Activated gamma-delta T cell treated with anti-CD3 and anti-CD28 coated beads, Interleukin-2, amount 50 U/mL, for 16 hours (primary cell): Measurements from ENCODE around the gene CBLL1.

Experiments
- DNase-seq: peaks from one replicate; pipeline ENCODE4 v3.0.0-alpha.2; 2020; ENCODE audit warnings: low read depth

CBLL1 gene, protein sequence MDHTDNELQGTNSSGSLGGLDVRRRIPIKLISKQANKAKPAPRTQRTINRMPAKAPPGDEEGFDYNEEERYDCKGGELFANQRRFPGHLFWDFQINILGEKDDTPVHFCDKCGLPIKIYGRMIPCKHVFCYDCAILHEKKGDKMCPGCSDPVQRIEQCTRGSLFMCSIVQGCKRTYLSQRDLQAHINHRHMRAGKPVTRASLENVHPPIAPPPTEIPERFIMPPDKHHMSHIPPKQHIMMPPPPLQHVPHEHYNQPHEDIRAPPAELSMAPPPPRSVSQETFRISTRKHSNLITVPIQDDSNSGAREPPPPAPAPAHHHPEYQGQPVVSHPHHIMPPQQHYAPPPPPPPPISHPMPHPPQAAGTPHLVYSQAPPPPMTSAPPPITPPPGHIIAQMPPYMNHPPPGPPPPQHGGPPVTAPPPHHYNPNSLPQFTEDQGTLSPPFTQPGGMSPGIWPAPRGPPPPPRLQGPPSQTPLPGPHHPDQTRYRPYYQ

DNA sequence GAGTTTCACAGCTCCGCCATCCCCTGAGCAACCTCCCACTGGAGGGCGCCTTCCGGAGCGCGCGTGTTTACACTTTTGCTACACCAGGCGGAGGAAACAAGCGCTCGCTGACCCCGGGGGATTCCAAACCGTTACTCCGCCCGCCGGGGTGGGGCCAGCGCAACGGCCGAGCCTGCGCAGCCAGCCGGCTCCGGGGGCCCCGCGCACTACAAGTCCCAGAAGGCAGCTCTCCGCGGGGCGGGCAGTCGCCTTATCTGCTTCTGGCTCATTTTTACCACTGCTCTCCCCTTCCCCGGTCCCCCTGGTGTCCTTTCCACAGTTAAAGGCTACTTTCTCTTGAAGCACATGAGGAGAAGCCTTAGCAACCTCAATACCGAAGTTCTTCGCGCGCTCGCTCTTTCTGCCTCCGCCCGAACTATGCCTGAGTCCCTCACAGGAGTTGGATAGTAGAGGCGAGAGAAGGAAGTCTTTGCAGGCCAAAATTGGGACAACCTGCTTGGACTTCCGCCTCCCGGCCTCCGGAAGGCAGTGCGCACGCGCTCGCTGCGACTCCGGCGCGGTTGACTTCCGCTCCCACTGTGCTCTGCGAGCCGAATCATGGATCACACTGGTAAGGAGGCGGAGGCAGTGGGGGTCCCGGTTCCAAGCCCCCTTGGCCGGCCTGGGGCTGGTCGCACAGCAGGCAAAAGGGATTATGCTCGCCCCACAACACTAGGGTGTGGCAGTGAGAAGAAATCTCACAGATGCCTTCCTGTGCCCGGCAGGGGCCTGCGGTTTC, at the start of gene CBLL1:
CBLL1 (plus strand) TSS at position 576 of the 778 bp plus-strand sequence; CDS start at position 598, 22 bp downstream.
- DNase-seq = peak; percentile 97

DNA sequence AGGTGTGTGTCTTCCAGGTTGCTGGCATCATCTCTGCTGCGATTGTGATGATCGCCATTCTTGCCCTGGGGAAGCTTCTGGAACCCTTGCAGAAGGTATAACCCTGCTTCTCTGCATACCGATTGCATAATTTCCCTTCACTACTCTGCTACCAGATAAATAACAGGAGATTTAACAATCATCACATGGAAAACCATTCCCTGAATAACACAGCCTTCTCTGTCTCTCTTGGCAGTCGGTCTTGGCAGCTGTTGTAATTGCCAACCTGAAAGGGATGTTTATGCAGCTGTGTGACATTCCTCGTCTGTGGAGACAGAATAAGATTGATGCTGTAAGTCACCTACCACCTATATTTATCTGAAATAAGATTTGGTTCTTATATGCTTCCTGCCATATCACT, 49.6 kb upstream of the CBLL1 start:
- DNase-seq = no peak

DNA sequence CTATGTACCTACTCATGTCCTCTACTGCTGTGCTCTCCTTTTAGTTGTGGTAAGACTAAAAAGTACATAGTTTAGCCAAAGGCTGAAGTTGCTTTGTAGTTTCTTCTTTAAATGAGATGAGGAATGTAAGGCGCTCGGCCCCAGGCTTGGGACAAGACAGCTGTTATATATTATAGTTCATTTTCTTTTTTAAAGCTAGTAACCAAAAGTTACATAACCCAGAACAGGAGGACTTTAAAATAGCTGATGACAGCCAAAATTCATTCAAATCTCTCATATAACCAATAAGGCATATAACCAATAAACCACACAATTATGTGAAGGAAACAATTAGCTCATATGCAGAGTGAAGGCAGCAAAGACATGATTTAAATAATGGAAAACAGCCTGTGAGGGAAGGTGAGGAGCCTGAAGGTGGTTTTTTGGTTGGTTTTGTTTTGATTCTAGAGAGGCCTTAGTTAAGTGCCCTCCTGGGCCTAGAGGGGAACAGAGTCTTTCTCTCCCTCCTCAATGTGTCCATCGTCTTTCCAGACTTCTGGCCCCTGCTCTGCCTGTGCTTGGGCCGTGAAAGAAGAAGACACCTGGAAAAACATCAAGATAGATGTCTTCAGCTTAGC, 47.5 kb upstream of the CBLL1 start:
- DNase-seq = no peak

DNA sequence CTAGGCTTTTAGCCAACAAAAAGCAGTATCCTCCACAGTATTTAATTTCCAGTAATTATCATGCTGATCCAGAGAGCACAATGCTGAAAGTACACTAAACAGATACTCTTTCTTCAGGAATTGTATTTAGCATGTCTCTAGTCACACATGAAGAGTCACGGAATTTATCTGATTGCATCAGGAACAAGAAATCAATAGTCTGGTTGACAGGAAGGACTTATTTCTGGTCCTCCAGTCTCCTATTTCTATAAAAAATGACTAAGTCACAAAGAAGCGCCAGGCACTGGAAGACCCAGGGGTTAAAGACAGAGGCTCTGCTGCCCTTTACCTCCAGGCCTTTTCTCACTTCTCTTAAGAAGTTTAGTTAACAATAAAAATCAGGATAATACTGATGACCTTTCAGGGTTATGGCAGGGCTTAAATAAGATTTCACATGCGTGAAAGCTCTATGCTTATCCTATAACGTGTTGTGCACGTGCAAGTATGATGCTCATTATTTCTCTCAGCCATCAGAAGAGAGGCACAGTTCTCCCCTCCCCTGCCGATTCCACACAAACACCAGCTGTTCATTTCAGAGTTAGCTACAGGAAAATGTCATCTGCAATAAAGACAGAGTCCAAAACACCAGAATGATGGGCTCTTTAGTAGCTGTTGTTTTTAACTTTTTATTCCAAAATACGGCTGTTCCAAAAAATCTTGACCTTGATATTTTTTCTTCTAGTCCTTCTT, 46.5 kb upstream of the CBLL1 start:
- no peak for DNase-seq

DNA sequence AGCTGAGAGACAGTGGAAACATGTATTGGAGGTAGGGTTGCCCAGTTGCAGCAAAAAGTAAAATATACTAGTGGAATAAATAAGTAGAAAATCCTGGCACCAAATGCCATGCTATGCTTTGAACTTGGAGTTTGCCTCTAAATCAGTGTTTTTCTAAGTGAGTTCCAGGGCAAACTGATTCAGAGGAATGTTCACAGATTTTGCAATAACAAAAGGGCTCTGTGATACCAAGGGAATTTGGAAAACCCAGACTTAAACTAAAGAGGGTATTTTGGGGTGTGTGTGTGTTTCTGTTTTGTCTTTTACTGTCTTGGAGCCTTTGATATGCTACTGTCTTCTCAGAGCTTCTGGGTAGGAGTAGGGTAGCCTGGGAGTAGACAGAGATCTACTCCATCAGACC, 43.4 kb upstream of the CBLL1 start:
- DNase-seq = no peak

DNA sequence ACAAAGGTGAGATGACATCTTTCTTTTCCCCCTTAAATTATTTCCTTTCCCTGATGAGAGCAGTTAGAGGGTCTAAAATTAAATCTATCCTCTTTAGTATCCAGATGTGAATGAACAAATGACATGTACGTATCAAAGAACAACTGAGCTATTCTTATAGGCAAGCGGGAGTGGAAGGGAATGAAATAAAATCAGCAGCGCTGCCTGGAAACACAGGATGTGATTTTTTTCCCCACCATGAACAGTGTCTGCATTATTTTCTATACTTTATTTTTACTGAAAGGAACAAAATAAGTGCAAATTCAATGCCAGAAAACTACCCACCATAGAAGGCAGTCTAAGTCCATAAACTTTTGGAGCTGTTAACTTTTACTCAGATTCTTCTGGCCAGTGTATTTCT, 42.8 kb upstream of the CBLL1 start:
- DNase-seq = no peak

DNA sequence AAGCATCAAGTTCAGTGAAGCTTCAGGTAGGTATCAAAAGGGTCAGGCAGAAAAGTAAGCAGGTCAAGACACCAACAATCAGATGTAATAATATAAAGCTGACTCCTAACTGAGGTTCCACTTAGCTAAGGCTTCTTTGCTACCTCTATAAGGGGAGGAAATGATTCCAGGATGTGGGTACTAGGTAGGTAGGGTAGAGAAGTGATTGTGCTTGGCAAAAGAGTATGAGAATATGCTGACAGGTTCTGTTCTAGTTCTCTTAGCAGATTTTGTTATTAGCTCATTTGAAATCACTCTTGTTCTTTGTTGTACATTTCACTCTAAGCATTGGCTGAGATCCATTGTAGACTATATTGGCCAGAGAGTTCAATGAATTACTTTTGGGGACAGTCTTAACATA, 40.7 kb upstream of the CBLL1 start:
- DNase-seq = no peak

DNA sequence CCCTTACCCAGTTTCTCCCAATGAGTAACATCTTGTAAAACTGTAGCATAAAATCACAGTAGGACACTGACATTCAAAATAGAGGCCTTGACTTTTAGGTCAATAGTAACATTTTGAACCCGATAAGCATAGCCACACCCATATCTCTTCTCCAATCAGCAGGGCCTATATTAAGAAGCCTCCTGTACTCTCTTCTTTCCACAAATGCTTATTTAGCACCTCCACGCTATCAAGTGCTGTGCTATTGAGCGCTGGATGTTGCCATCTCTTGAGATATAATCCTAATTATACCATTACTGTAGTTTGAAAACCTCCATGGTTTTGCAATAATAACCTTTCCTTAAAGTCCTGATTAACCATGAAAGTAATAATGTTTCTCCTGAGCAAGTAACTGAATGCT, 40.1 kb upstream of the CBLL1 start:
- no peak for DNase-seq

DNA sequence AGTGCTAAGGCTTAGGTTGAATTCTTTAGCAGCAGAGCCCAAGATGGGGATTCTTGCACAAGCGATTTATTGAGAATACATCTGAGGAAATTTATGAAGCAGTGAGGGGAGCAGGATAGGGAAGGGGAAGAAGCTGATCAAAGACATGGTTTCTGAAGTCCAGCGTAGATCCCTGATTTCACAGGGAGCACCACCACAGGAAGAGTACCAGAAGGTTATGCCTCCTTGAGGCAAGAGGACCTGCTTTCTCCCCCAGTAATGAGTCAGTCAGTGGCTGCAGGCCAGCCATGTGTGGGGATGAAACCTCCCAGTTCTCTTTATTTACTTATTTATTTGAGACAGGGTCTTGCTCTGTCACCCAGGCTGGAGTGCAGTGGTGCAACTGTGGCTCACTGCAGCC, 35.0 kb upstream of the CBLL1 start:
- DNase-seq = no peak

DNA sequence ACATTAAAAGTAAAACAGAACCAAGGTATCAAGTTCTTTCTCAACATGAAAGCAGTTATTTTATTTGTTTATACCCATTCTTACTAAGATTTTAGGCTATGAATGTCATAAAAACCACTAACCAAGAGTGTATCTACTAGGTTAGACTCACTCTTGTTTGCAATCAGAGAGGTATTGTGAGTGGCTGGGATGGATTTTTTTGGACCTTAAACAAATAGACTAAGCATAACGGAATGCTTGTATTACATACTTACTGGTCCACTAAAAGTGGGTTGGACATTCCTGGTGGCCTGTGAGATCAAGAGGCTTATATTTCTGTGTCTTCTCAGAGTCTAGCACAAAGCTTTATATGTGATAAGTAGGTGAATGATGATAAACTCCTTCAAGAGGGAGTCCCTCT, 32.6 kb upstream of the CBLL1 start:
- DNase-seq = no peak

DNA sequence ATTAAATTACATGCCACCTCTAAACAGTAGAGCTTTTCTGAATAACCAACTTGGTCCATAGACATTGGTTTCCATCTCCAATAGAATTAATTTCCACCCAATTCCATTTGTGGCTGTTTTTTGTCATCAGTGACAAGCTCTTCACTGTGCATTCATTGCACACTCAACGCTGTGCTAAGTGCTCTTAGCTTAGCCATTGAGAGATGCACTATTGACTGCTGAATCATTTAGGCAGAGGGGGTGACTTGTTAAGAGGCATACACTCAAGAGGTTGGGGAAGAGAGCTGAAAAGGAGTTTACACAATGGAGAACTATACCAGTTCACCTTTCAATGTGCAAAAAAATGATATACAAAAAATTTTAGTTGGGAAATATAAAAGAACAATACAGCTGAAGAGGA, 31.9 kb upstream of the CBLL1 start:
- DNase-seq = no peak

DNA sequence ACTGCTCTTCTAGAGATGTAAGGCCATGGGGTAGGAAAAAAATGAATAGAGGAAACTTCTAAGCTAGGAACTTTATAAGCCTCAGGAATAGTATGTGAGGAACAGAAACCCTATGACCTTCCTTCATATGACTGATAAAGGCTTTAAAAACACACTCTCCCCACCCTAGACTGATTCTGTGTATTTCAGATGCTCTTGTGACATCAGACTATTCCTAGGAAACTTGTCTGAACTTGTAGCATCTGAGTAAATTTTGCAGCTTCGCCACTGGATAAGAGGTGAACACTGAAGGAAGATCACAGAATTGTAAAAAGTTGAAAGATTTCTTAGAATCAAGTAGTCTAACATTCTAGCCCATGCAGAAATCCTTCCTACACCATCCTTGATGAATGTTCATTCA, 31.0 kb upstream of the CBLL1 start:
- DNase-seq = no peak

DNA sequence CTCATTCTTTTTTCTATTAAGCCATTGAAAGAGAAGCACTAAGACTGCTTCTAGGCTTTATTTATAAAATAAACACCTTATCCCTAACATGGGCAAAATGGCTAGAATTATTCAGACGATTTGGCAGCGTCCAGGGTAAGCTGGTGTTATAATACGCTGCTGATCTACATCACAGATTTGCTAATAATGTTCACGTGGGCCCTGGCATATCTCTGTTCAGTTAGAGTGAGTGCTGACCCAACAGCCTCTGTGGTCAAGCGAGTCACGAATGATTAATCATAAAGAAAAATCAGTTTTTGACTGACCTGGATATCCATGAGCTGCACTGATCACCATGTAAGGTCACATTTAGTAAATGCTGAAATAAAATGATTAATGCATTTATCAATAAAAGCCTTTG, 28.4 kb upstream of the CBLL1 start:
- DNase-seq = no peak

DNA sequence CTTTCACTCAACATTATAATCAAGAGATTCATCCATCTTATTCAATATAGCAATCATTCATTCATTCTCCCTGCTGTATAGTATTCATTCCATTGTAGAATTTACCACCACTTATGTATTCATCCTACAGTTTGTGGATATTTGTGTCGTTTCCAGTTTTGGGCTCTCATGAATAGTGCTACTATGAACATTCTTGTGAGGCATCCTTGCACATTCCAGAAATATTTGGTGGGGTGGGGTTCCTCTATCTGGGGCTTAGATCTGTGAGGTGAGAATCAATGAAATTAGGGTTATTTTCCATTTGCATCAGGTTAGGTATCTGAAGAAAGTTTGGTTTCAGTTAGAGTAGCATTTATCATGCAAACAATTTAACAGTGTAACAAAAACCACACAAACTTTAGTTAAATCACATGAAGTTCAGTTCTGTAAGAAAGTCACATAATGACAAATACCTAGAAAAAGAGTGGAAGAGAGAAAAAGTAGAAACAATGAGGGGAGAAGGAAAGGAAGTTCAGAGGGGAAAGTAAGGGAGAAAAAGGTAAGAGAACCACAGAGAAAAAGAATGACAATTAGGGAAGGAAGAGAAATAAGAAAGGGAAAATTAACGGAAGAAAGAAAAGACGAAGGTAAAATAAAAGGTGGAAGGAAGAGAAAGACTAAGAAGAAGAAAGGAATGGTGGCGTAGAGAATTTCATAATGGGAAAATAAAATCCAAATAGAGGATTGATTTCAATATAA, 25.3 kb upstream of the CBLL1 start:
- no peak for DNase-seq

DNA sequence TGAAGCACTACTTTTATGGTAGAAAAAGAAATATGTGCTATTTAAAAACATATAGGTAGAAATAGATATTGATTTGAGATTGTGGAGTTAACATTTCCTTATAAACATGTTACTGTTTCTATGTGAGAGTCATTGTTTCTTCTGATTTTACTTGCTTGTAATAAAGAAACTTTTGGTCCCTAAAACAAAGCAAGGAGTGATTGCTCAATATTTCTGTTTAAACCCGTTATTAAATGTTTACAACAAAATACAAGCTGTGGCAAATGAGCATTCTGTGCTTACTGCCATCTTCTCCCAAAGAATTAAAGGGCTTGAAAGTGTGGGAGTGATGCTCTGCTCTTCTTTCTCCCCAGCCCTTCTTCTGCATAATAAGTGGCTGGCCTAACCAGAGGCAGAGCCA, 22.7 kb upstream of the CBLL1 start:
- no peak for DNase-seq

DNA sequence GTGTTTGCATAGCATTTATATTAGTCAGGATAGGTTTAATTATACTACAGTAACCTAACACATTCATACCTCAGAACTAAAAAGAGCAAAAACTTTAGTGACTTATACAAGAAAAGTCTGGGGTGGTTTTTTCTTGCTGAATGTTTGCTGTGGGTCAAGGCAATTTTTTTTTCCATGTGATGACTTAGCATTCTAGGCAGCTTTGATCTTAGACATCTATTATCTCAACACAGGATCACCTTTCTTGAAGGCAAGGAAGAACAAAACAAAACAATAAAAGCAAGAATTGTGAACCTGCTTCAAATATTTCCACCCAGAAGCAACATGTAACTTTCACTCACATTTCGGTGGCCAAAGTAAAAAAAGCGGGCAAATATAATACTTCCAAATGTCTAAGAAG, 20.7 kb upstream of the CBLL1 start:
- DNase-seq = no peak

DNA sequence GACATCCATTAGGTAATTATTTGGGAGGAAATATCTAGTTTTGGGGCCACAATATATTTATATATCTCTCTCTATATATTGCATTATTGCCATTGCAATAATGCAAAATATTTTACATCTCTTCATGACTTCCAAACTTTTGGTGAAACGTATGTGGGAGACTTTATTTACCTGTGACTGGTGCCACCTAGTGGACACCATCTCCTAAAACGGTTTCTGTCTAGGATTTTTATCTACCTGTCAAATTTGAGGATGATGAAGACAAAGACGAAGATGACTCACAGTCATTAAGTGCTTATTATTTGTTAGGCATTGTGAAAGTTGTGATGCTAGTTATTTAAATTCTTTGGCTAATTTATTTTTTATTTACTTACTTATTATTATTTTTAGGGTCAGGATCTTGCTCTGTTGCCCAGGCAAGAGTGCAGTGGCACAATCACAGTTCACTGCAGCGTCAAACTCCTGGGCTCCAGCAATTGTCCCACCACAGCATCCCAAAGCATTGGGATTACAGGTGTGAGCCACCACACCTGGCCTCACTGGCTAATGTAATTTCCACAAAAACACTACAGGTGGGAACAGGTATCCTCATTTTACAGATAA, 18.7 kb upstream of the CBLL1 start:
- peak; percentile 7 for DNase-seq

DNA sequence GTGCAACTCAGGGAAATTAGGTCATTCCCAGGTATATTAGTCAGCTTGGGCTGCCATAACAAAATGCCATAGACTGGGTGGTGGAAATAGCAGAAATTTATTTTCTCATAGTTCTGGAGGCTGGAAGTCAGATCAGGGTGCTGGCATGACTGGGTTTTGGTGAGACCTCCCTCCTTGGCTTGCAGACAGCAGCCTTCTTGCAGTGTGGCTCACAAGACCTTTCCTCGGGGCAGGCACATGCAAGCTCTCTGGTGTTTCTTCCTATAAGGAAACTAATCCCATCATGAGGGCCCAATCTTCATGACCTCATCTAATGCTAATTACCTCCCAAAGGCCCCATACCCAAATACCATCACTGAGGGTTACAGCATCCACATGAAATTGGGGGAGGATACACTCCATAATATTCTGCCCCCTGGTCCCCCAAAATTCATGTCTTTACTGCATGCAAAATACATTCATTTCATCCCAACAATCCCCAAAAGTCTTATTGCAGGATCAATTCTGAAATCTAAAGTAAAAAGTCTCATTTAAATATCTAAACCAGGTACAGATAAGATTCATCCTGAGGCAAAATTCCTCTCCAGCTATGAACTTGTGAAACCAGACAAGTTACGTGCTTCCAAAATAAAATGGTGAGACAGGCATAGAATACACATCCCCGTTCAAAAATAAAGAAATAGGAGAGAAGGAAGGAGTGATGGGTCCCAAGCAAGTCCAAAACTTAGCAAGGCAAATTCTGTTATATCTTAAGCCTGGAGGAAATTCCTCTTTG, 17.4 kb upstream of the CBLL1 start:
- no peak for DNase-seq

DNA sequence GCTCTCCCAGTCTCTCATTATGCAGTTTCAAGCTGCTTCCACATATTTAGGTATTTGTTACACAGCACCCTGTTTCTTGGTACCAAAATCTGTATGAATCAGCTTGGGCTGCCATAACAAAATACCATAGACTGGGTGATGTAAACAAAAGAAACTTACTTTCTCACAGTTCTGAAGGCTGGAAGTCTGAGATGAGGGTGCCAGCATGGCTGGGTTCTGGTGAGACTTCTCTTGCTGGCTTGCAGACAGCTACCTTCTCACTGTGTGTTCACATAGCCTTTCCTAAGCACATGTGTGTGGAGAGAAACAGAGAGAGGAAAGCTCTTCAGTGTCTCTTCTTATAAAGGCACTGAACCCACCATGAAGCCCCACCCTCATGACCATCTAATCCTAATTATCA, 15.7 kb upstream of the CBLL1 start:
- no peak for DNase-seq
